HepG2 (cell line): ENCODE data around the gene SLC25A19. TPM values are rescaled to one million over a fixed set of nuclear protein-coding genes. Genes with fewer than 3 reads are reported as not detected.

Source experiments
- ADNP ChIP-seq: sonication (generic); formaldehyde crosslinking; IDR thresholded peaks from 2 replicates; pipeline ENCODE4 v1.4.0; 2020; ENCODE audit warnings: missing genetic modification reagents
- EEA1 ChIP-seq: sonication (generic); formaldehyde crosslinking; IDR thresholded peaks from 2 replicates; pipeline ENCODE4 v1.5.1; 2020; ENCODE audit warnings: mild to moderate bottlenecking, missing genetic modification reagents, borderline replicate concordance
- GATAD1 ChIP-seq: IDR thresholded peaks from 2 replicates; pipeline ENCODE4 v1.6.1; 2016; ENCODE audit warnings: missing genetic modification reagents, missing compliant biosample characterization
- KAT7 ChIP-seq: IDR thresholded peaks from 2 replicates; pipeline ENCODE4 v1.6.1; 2018; ENCODE audit warnings: borderline replicate concordance, missing compliant biosample characterization
- MYNN ChIP-seq: sonication (generic); formaldehyde crosslinking; IDR thresholded peaks from 2 replicates; pipeline ENCODE4 v1.4.0; 2020; ENCODE audit warnings: mild to moderate bottlenecking, low read depth, missing genetic modification reagents
- SAP130 ChIP-seq: IDR thresholded peaks from 2 replicates; pipeline ENCODE4 v1.6.1; 2016; ENCODE audit warnings: low read depth
- SP140L ChIP-seq: sonication (generic); formaldehyde crosslinking; IDR thresholded peaks from 2 replicates; pipeline ENCODE4 v1.4.0; 2020; ENCODE audit warnings: missing genetic modification reagents, borderline replicate concordance
- SSRP1 ChIP-seq: IDR thresholded peaks from 2 replicates; pipeline ENCODE4 v1.6.1; 2016; ENCODE audit warnings: control low read depth
- WIZ ChIP-seq: sonication (generic); formaldehyde crosslinking; IDR thresholded peaks from 2 replicates; pipeline ENCODE4 v1.5.1; 2020; ENCODE audit warnings: mild to moderate bottlenecking, missing genetic modification reagents
- ZNF230 ChIP-seq: sonication (generic); formaldehyde crosslinking; IDR thresholded peaks from 2 replicates; pipeline ENCODE4 v1.4.0; 2020; ENCODE audit warnings: mild to moderate bottlenecking, missing genetic modification reagents
- ZNF253 ChIP-seq: sonication (generic); formaldehyde crosslinking; IDR thresholded peaks from 2 replicates; pipeline ENCODE4 v1.8.0; 2022; ENCODE audit warnings: mild to moderate bottlenecking, missing genetic modification reagents, borderline replicate concordance
- ZNF282 ChIP-seq: fragments of 450-650 bp; IDR thresholded peaks from 2 replicates; pipeline ENCODE4 v1.6.1; 2018; ENCODE audit not compliant: partially characterized antibody
- ZNF776 ChIP-seq: sonication (generic); formaldehyde crosslinking; IDR thresholded peaks from 2 replicates; pipeline ENCODE4 v1.4.0; 2020; ENCODE audit warnings: mild to moderate bottlenecking, missing genetic modification reagents
- ZNF83 ChIP-seq: sonication (generic); formaldehyde crosslinking; IDR thresholded peaks from 2 replicates; pipeline ENCODE4 v1.4.0; 2020; ENCODE audit warnings: missing genetic modification reagents, mild to moderate bottlenecking, borderline replicate concordance
- polyA plus RNA-seq, 8 experiments: library from polyadenylated mRNA; depleted of rRNA in 3 of 8; stranded (reverse) in 7 of 8; unstranded in 1 of 8; fragments of >200 nt; fragmentation: Illumina TruSeq in 4 of 8; extraction: Trizol in 4 of 8; gene quantifications; 2 replicates each; pipeline versions ENCODE4 v1.2.1 to v1.2.3, GENCODE V29; 2011 to 2016; ENCODE audit warnings: low read depth in 4 of 8, missing spikeins in 1 of 8, mixed read lengths in 1 of 8; ENCODE audit not compliant: insufficient read depth in 1 of 8
- total RNA-seq, 5 experiments: library from RNA; depleted of rRNA; stranded (reverse); fragments of >200 nt; fragmentation: Illumina TruSeq; extraction: Trizol; gene quantifications; 2 replicates each; pipeline ENCODE4 v1.2.3, GENCODE V29; 2016; ENCODE audit warnings: low read depth in 1 of 5
- TF ChIP-seq, protein P1 (sequence below), 2 experiments: sonication (generic) in 1 of 2; formaldehyde crosslinking in 1 of 2; IDR thresholded peaks; 2 replicates each; pipeline versions ENCODE4 v1.6.1 to v1.9.0; 2014 to 2022; ENCODE audit warnings: antibody characterized with exemption in 1 of 2, borderline replicate concordance in 1 of 2, inconsistent platforms in 1 of 2, low read depth in 1 of 2, missing genetic modification reagents in 1 of 2
- TF ChIP-seq, protein P2 (sequence below): sonication (generic); formaldehyde crosslinking; IDR thresholded peaks from 2 replicates; pipeline ENCODE4 v1.8.0; 2022; ENCODE audit warnings: mild to moderate bottlenecking, missing genetic modification reagents, moderate library complexity
- TF ChIP-seq, protein P3 (sequence below): IDR thresholded peaks from 2 replicates; pipeline ENCODE4 v1.6.1; 2016; ENCODE audit warnings: missing compliant biosample characterization, missing genetic modification reagents, borderline replicate concordance
- TF ChIP-seq, protein P4 (sequence below): sonication (generic); formaldehyde crosslinking; conservative IDR thresholded peaks from 2 replicates; pipeline ENCODE4 v1.8.0; 2022; ENCODE audit warnings: missing genetic modification reagents

SLC25A19 gene
- total and polyA plus RNA-seq, 2 of the 13 experiments (the other 11 are each of a cell fraction or from before 2014, with no cell fraction given) = 24.4 to 41.4 TPM

DNA sequence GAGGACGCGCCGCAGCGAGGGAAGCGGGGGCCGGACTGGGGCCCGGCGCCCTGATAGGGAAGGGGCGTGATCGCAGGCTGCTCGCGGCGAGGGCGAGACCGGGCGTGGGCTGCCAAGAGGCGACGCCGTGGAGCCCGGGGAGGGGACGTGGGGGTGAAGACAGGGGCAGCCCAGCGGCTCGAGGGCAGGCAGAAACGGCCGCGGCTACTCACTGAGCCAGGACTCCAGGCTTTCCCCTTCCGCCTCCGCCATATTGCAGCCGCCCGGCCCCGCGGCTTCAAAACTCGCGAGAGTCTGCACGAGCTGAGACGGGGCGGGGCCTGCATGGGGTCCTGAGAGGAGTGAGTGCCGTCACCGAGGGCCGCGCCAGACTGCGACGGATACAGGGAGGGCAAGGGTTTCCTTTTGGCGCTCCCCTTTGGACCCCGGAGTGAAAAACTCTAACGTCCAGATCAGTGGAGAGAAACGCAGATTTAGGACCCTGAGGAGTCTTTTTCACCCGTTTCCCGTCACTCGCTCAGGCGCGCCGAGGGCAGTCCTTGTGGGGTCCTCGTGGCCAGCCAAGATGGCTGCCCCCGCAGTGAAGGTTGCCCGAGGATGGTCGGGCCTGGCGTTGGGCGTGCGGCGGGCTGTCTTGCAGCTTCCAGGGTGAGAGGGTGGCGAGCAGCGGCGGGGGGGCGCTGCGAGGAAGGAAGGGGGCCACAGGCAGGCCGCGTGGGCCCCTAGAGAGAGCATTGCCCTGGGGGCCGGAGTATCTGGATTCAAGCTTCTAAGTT lies 27.7 kb downstream of the SLC25A19 start, which contains the start of the genes GGA3 and MRPS7 (continued):
- peak; percentile 89 for TF ChIP-seq SAP130 (CRISPR knock-in tag)
- peak; percentile 70; the same call in 1 of the 2 replicates for TF ChIP-seq WIZ
- TF ChIP-seq ADNP = no peak
- TF ChIP-seq, protein P1, sequence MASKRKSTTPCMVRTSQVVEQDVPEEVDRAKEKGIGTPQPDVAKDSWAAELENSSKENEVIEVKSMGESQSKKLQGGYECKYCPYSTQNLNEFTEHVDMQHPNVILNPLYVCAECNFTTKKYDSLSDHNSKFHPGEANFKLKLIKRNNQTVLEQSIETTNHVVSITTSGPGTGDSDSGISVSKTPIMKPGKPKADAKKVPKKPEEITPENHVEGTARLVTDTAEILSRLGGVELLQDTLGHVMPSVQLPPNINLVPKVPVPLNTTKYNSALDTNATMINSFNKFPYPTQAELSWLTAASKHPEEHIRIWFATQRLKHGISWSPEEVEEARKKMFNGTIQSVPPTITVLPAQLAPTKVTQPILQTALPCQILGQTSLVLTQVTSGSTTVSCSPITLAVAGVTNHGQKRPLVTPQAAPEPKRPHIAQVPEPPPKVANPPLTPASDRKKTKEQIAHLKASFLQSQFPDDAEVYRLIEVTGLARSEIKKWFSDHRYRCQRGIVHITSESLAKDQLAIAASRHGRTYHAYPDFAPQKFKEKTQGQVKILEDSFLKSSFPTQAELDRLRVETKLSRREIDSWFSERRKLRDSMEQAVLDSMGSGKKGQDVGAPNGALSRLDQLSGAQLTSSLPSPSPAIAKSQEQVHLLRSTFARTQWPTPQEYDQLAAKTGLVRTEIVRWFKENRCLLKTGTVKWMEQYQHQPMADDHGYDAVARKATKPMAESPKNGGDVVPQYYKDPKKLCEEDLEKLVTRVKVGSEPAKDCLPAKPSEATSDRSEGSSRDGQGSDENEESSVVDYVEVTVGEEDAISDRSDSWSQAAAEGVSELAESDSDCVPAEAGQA (IDR thresholded peaks at IDR 0.05; ENCODE audit: low read depth) = peak; percentile 40; the same call in 1 of the 2 replicates
- TF ChIP-seq, protein P1 (CRISPR knock-in tag; IDR thresholded peaks at IDR 0.05; ENCODE audit: borderline replicate concordance) = no peak; the same call in 1 of the 2 replicates
- TF ChIP-seq, protein P2, sequence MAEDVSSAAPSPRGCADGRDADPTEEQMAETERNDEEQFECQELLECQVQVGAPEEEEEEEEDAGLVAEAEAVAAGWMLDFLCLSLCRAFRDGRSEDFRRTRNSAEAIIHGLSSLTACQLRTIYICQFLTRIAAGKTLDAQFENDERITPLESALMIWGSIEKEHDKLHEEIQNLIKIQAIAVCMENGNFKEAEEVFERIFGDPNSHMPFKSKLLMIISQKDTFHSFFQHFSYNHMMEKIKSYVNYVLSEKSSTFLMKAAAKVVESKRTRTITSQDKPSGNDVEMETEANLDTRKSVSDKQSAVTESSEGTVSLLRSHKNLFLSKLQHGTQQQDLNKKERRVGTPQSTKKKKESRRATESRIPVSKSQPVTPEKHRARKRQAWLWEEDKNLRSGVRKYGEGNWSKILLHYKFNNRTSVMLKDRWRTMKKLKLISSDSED (CRISPR knock-in tag) = peak; percentile 27; the same call in 1 of the 2 replicates
- TF ChIP-seq MYNN (CRISPR knock-in tag) = 0 out of 2 replicates have a peak, but pooled peaks have one; percentile 16
- TF ChIP-seq EEA1 (CRISPR knock-in tag) = no peak
- no peak for TF ChIP-seq ZNF282
- TF ChIP-seq SSRP1 (CRISPR knock-in tag) = peak; percentile 31; the same call in 1 of the 2 replicates
- peak; percentile 96 for TF ChIP-seq GATAD1 (CRISPR knock-in tag)
- TF ChIP-seq ZNF83 (CRISPR knock-in tag) = 0 out of 2 replicates have a peak, but pooled peaks have one; percentile 41
- 0 out of 2 replicates have a peak, but pooled peaks have one; percentile 14 for TF ChIP-seq ZNF253 (CRISPR knock-in tag)
- no peak for TF ChIP-seq SP140L (CRISPR knock-in tag)
- no peak; the same call in 1 of the 2 replicates for TF ChIP-seq ZNF776 (CRISPR knock-in tag)
- TF ChIP-seq ZNF230 = peak; percentile 97; the same call in 1 of the 2 replicates
- TF ChIP-seq, protein P3, sequence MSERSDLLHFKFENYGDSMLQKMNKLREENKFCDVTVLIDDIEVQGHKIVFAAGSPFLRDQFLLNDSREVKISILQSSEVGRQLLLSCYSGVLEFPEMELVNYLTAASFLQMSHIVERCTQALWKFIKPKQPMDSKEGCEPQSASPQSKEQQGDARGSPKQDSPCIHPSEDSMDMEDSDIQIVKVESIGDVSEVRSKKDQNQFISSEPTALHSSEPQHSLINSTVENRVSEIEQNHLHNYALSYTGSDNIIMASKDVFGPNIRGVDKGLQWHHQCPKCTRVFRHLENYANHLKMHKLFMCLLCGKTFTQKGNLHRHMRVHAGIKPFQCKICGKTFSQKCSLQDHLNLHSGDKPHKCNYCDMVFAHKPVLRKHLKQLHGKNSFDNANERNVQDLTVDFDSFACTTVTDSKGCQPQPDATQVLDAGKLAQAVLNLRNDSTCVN (CRISPR knock-in tag) = peak; percentile 24; the same call in 1 of the 2 replicates
- TF ChIP-seq, protein P4, sequence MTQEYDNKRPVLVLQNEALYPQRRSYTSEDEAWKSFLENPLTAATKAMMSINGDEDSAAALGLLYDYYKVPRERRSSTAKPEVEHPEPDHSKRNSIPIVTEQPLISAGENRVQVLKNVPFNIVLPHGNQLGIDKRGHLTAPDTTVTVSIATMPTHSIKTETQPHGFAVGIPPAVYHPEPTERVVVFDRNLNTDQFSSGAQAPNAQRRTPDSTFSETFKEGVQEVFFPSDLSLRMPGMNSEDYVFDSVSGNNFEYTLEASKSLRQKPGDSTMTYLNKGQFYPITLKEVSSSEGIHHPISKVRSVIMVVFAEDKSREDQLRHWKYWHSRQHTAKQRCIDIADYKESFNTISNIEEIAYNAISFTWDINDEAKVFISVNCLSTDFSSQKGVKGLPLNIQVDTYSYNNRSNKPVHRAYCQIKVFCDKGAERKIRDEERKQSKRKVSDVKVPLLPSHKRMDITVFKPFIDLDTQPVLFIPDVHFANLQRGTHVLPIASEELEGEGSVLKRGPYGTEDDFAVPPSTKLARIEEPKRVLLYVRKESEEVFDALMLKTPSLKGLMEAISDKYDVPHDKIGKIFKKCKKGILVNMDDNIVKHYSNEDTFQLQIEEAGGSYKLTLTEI (CRISPR knock-in tag) = no peak
- TF ChIP-seq KAT7 (CRISPR knock-in tag) = no peak
